Aorta (tissue), 5 donors: ENCODE data around the gene RPL27A. TPM values are rescaled to one million over a fixed set of nuclear protein-coding genes. Genes with fewer than 3 reads are reported as not detected.

Source experiments
- ATAC-seq: fragments of 200-7000 bp; cut with Tn5 transposase; one replicate; pipeline ENCODE4 v1.9.1; 2022; ENCODE audit warnings: moderate library complexity; ENCODE audit not compliant: low FRiP score
- DNase-seq, 2 donors: peaks; one replicate each; pipeline ENCODE4 v3.0.0-alpha.2; 2020
- H3K27ac ChIP-seq, 2 donors: one replicate each; pipeline ENCODE4 v1.5.1; 2013; ENCODE audit warnings: low read length in 2 of 2, mild to moderate bottlenecking in 2 of 2, moderate library complexity in 2 of 2, control low read depth in 1 of 2, inconsistent platforms in 1 of 2, low read depth in 1 of 2
- H3K27me3 ChIP-seq, 2 donors: one replicate each; pipeline ENCODE4 v1.6.1; 2013; ENCODE audit warnings: control low read depth in 1 of 2, low read length in 1 of 2, mild to moderate bottlenecking in 1 of 2, moderate library complexity in 1 of 2; ENCODE audit not compliant: insufficient read depth in 2 of 2, control insufficient read depth in 1 of 2
- H3K36me3 ChIP-seq, 2 donors: one replicate each; pipeline ENCODE4 v1.6.1; 2013; ENCODE audit warnings: control low read depth in 1 of 2, low read length in 1 of 2, mild to moderate bottlenecking in 1 of 2; ENCODE audit not compliant: insufficient read depth in 2 of 2, control insufficient read depth in 1 of 2
- H3K4me1 ChIP-seq, 2 donors: one replicate each; pipeline ENCODE4 v1.6.1; 2013; ENCODE audit warnings: low read length in 2 of 2, control low read depth in 1 of 2, mild to moderate bottlenecking in 1 of 2, moderate library complexity in 1 of 2; ENCODE audit not compliant: insufficient read depth in 2 of 2, control insufficient read depth in 1 of 2
- H3K4me3 ChIP-seq, 2 donors: one replicate each; pipeline ENCODE4 v1.5.1; 2013; ENCODE audit warnings: low read length in 2 of 2, control low read depth in 1 of 2, mild to moderate bottlenecking in 1 of 2
- H3K9me3 ChIP-seq: one replicate; pipeline ENCODE4 v1.6.1; 2013; ENCODE audit warnings: mild to moderate bottlenecking, low read length; ENCODE audit not compliant: control insufficient read depth
- WGBS, 2 donors: extraction: QIAGEN DNeasy Blood & Tissue Kit; methylation state at CpG; one replicate each; pipeline ENCODE4 v1.1.7; 2013; 5-methylcytosine and 5-hydroxymethylcytosine counted together
- intact Hi-C, 2 donors: fragments of 100-400 bp; cut with DNase I; formaldehyde crosslinking; loops; one replicate each; pipeline versions ENCODE4 v1.14.2 to v1.15.0; 2022
- polyA plus RNA-seq, 2 donors: library from polyadenylated mRNA; stranded (reverse); fragments of 200-250 nt; gene quantifications; one replicate each; pipeline ENCODE4 v1.2.3, GENCODE V29; 2013
- total RNA-seq, 2 donors: library from RNA; stranded (reverse); fragmentation: NEBNext Ultra II Directional; extraction: Animal tissue kit (Norgen Biotek cat#: 25700); gene quantifications; one replicate each; pipeline ENCODE4 v1.2.1, GENCODE V29; 2021
- donor health status: healthy with polysubstance abuse.
- donor health status: Bipolar disorder and iron deficiency.
- donor health status: DM: no; HTN: no; CAD: no.
- donor health status: DM: no; HTN: no; CAD: no.
- donor health status: DM: yes; HTN: yes; CAD: no.

RPL27A gene
- total and polyA plus RNA-seq, 4 donors: 623 to 4,548 (median 1,558) TPM

DNA sequence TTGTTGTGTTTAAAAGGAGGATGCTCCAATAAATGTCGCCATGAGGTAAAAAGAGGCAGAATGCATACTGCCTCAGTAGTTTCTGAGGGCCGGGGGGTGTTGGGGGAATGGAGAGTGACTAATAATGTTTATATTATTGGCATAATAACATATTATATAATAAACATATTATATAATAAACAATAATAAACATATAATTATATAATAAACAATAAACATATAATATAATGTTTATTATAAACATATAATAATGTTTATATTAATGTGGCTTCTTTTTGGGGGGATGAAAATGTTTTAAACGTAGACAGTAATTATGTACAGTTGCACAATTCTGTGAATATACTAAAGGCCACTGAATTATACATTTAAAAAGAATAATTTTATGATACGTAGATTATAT is 35.7 kb upstream of the RPL27A start:
- no peaks in the 10 kb centered on the region for H3K9me3 ChIP-seq
- intact Hi-C loops: no loop called here
- H3K4me1 ChIP-seq: no peaks in the 10 kb centered on the region
- no peak for ATAC-seq
- H3K27me3 ChIP-seq: no peaks in the 10 kb centered on the region
- no peak overlapping the region for H3K4me3 ChIP-seq
- WGBS, 2 donors: 95 to 97% methylated on average over 4 of the region's 4 CpGs
- H3K36me3 ChIP-seq: peaks cover 4 to 12% of the 10 kb centered on the region in 2 donors
- DNase-seq: no peak
- no peak overlapping the region for H3K27ac ChIP-seq

DNA sequence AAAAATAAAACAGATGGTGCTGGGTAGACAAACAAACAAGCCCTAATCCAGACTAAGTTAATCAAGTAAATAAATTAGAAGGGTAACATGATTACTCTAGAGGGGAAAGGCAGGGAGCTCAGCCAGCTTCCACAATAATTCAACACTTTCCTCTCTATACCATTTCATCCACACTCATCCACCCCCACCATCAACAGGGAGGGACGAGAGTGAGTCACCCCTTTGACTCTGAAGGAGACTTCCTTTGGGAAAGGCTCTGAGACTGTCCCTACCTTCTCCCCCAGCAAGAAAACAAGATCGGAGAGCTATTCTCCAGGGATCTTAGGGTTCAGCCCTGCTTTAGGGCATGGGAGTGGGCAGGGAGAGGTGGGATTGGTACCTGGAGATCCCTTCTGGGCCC is 33.2 kb upstream of the RPL27A start:
- Histone ChIP-seq H3K36me3 (peaks cover 4 to 12% of the 10 kb centered on the region in 2 donors), H3K4me3 (no peak overlapping the region), H3K4me1 (no peaks in the 10 kb centered on the region), H3K9me3 (no peaks in the 10 kb centered on the region), H3K27ac (no peak overlapping the region), H3K27me3 (no peaks in the 10 kb centered on the region)
- no peak for ATAC-seq
- WGBS, 2 donors: 87 to 90% methylated on average over 2 of the region's 2 CpGs
- DNase-seq: no peak
- intact Hi-C loops: no loop called here

DNA sequence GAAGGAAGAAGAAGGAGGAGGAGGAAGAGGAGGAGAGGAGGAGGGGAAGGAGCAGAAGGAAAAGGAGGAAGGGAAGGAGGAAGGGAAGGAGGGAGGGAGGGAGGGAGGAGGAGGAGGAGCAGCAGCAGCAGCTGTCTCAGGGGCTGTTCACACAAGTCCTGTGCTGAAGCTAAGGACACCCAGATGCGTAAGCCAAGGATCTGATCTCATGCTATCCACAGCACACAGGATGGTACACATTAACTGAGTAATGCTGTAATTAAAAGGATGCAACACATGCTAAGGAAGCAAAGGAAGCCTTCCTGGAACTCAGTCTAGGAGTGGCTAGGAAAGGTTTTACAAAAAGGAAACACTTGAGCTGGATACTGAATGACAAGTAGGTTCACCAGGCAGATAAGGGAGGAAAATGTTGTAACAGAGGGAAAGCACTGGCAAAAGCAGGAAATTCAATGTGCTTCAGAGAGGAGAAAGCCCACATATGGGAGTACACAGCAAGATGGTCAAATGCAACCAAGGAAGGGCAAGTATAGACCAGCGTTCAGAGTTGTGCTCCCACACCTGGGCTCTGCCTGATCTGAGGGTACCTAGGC is 32.1 kb upstream of the RPL27A start:
- H3K36me3 ChIP-seq: peaks cover 4 to 8% of the 10 kb centered on the region in 2 donors
- intact Hi-C loops: no loop called here

DNA sequence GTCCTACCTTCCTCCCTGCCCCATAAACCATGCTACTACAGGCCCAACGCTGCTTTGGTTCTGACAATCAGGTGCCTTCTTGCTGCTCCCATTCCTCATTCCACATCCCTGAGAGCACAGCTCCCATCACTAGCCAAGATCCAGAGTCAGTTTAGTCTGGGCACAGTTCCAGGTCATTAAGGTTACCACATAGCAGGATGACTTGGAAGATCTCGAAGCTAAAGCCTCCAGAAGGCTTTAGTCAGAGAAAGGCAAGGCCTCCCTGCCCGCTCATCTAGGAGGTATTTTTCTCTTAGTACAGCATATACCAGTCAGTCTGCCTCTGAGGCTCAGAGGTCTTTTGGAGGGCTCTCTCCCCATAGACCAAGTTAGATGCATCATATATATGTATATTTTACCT is 30.5 kb upstream of the RPL27A start:
- 82 to 83% methylated on average over 3 of the region's 3 CpGs for WGBS, 2 donors
- Histone ChIP-seq H3K4me1 (no peaks in the 10 kb centered on the region), H3K36me3 (peaks cover 0 to 5% of the 10 kb centered on the region in 2 donors), H3K9me3 (no peaks in the 10 kb centered on the region), H3K27ac (no peak overlapping the region), H3K4me3 (no peak overlapping the region), H3K27me3 (no peaks in the 10 kb centered on the region)
- intact Hi-C loops: no loop called here
- DNase-seq: no peak
- ATAC-seq: peak; percentile 57

More for the DNA sequence above, 32.1 kb upstream of the RPL27A start:
- H3K27me3 ChIP-seq: no peaks in the 10 kb centered on the region
- no peak overlapping the region for H3K4me3 ChIP-seq
- H3K4me1 ChIP-seq: no peaks in the 10 kb centered on the region
- no peaks in the 10 kb centered on the region for H3K9me3 ChIP-seq
- ATAC-seq (no peak), DNase-seq (no peak)
- WGBS, 2 donors: 94 to 97% methylated on average over 2 of the region's 2 CpGs
- no peak overlapping the region for H3K27ac ChIP-seq

DNA sequence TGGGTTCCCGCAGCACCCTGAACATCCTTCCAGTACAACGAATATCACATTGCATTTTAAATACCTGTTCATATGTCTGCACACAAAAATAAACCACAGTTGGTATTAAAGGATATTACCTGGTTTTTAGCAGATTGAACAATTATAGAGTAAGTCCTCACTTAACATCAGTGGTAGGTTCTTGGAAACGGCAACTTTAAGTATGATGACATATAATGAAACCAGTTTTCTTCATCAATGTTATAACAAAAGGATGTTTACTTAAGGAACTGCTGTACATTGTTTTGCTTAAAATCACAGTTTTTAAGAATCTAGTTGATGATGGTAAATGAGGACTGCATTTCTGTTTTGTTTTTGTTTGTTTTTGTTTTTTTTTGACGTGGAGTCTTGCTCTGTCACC is 28.1 kb upstream of the RPL27A start:
- intact Hi-C loops: no loop called here
- WGBS, 2 donors: 73 to 78% methylated on average over 4 of the region's 4 CpGs
- no peaks in the 10 kb centered on the region for H3K4me1 ChIP-seq
- DNase-seq (no peak), ATAC-seq (no peak)
- no peak overlapping the region for H3K27ac ChIP-seq
- H3K36me3 ChIP-seq: no peaks in the 10 kb centered on the region
- no peak overlapping the region for H3K4me3 ChIP-seq
- no peaks in the 10 kb centered on the region for H3K9me3 ChIP-seq
- no peaks in the 10 kb centered on the region for H3K27me3 ChIP-seq

DNA sequence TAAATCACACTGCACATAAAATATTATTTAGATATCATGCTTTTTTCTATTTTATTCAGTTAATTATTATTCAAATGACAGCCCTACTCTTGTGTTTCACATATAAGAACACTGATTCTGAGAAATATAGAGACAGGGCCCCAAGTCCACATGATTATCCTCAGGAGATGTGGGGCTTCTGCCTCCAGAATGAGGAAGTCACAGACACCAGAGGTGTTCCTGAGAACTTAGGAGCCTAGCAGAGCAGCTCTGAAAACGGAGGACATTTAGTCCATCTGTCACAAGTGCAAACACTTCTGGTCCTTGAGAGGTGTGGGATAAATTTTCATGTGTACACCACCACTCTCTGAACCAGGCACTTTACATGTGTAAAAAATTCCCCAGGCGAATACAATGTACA is 26.3 kb upstream of the RPL27A start:
- Histone ChIP-seq H3K36me3 (no peaks in the 10 kb centered on the region), H3K9me3 (no peaks in the 10 kb centered on the region), H3K27ac (no peak overlapping the region), H3K4me3 (no peak overlapping the region), H3K4me1 (no peaks in the 10 kb centered on the region), H3K27me3 (no peaks in the 10 kb centered on the region)
- intact Hi-C loops: no loop called here
- no peak for ATAC-seq
- no peak for DNase-seq
- 86 to 90% methylated on average over 2 of the region's 2 CpGs for WGBS, 2 donors

DNA sequence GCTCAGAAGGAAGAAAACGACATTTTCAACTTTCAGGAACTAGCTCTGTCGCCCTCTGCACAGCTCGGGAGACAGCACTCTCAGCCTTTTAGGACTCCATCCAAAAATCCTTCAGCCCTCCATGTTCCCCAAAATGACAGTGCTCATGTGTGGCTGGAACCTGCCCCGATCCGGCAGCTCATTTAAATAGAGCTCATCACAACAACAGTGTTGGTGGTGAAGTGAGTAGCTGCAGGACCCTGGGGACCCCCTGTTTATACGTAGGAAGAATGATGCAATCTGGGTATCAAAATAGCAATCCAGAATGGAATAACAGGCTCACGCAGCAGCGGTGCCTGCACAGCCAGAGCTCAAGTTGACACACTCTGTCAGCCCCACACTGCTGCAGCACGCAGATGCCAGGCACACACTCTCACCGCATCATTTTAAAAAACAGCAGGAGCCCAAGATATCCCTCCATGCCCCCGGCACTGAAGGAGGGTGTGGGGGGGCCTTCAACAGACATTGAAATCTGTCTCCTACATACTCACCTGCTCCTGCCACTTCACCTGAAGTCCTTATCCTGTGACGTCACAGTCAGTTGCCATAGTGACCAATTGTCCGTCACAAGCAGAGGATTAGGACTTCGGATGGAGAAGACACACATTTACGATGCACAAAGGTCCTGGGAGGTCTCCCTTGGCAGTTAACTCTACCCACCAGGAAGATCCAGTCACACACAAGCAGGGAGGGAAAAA is 24.1 kb upstream of the RPL27A start:
- DNase-seq (no peak), ATAC-seq (peak; percentile 23)
- Histone ChIP-seq H3K27me3 (no peaks in the 10 kb centered on the region), H3K4me3 (no peak overlapping the region), H3K9me3 (no peaks in the 10 kb centered on the region), H3K27ac (no peak overlapping the region), H3K4me1 (no peaks in the 10 kb centered on the region), H3K36me3 (no peaks in the 10 kb centered on the region)
- 45 to 46% methylated on average over 15 of the region's 15 CpGs for WGBS, 2 donors
- intact Hi-C loops: no loop called here

DNA sequence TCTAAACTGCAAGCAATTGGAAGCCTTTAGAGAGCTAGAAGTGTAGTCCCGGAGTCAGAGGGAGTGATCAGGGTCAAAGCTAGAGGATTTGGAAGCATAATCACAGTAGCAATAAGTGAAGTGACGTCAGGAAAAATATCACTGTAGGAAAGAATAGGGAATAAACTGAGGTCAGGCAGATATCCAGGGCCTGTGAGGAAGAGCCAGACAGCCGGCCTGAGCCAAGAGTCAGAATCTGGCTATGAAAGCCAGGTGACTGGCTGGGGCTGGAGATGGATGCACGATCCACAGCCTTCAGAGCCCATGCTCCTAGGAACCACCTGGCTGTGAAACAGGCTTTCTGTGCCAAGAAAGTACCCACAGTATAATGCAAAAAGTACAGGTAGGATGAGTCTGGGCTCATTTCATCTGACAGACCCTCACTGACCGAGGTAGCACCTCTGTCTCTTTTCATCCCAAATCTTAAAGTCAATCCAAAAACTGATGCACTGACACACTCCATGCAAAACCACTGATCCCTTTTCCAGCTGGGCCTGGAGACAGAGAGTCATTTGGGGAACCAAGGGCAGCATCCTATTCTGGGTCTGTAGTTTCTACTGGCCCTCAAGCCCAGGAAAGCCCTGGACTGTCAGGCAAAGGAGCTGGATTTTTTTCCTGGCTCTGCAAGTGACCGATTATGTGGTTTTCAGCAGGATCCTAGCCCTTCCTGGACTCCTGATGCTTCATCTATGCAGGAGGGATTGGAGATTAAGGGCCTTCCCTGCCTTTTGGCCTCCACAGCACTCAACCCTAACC is 21.4 kb upstream of the RPL27A start:
- Histone ChIP-seq H3K27me3 (no peaks in the 10 kb centered on the region), H3K4me1 (no peaks in the 10 kb centered on the region), H3K4me3 (no peak overlapping the region), H3K27ac (no peak overlapping the region), H3K36me3 (no peaks in the 10 kb centered on the region), H3K9me3 (no peaks in the 10 kb centered on the region)
- WGBS, 2 donors: 87 to 90% methylated on average over 6 of the region's 6 CpGs
- ATAC-seq (no peak), DNase-seq (no peak)
- intact Hi-C loops: no loop called here
